GM21529 (cell line): Measurements from ENCODE around the gene CACNG5.

ENCODE experiments used
- ATAC-seq: cut with Tn5 transposase; IDR thresholded peaks from one replicate; pipeline ENCODE4 v1.9.1; 2021; ENCODE audit not compliant: unreplicated experiment

Gene CACNG5

GRCh38 chr17:66834919-66835454, at the start of gene CACNG5:
Gene CACNG5, plus strand, starts transcription at chr17:66835117. Its CDS starts 42,216 bp downstream, at chr17:66877333.
- ATAC-seq = no peak

- no peak for ATAC-seq
Measured at GRCh38 chr17:66786107-66786506, 48.8 kb upstream of the CACNG5 start.

DNA sequence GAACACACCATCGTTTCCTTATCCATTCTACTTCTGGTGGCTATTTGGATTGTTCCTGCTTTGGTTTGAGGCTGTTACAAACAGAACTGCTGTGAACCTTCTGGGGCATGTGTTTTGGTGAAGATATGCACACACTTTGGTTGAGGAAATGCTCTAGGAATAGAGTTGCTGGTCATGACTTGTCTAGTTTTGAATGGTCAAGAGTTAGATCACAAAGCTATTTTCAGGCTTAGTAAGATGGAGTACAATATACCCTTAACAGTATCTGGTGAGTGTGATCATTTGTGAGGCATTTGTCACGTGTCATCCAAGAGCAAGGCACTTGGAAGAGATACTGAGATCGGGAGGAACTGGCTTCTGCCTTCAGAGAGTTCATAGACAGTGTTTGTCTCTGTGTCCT, 47.0 kb upstream of the CACNG5 start:
- no peak for ATAC-seq

DNA sequence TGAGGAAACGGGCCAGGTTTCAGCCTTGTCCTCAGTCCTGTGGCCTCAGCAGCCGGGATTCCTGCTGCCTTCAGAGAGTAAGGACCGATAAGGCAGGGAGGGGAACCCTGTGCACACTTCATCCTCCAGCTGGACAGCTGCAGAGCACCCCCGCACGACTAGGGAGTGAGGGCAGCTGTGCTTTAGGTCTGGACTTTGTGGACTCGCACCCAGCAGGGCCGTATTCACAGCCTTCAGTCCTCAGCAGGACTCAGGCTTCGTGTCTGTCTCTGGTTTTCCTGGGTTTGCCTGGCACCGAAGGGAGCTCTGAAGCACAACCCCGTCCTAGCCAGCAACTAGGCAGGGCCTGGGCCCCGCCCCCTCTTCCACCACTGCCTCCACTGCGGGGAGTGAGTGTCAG, 45.8 kb upstream of the CACNG5 start:
- no peak for ATAC-seq

GRCh38 chr17:66789961-66790437, 44.9 kb upstream of the CACNG5 start:
- ATAC-seq = no peak

DNA sequence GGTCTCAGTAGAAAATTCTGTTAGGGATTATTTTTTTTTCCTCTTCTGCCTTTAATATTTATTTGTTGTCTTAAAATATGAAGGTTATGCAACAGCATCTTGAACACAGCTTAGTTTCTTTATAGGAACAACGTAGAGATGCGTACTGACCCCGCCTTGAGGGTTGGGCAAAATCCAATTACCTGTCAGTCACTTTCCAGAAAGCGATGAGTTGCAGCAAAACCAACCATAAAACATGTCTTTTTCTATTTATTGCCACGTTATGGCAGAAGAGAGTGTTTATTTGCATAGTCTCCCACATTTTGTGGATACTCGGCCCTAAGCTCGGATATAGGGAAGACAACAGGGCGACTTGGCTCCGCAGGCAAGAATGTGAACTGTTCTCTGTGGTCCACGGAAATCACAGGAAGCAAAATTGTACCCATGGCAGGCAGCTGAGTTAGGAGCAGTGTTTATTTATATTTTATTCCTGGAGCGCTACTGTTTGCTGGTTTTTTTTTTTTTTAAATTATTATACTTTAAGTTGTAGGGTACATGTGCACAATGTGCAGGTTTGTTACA, 44.3 kb upstream of the CACNG5 start:
- ATAC-seq = no peak

GRCh38 chr17:66791347-66791746, 43.6 kb upstream of the CACNG5 start:
- ATAC-seq = no peak

- ATAC-seq = no peak
Measured at GRCh38 chr17:66793814-66794213, 41.1 kb upstream of the CACNG5 start.

GRCh38 chr17:66795486-66795885, 39.4 kb upstream of the CACNG5 start:
- ATAC-seq = no peak

DNA sequence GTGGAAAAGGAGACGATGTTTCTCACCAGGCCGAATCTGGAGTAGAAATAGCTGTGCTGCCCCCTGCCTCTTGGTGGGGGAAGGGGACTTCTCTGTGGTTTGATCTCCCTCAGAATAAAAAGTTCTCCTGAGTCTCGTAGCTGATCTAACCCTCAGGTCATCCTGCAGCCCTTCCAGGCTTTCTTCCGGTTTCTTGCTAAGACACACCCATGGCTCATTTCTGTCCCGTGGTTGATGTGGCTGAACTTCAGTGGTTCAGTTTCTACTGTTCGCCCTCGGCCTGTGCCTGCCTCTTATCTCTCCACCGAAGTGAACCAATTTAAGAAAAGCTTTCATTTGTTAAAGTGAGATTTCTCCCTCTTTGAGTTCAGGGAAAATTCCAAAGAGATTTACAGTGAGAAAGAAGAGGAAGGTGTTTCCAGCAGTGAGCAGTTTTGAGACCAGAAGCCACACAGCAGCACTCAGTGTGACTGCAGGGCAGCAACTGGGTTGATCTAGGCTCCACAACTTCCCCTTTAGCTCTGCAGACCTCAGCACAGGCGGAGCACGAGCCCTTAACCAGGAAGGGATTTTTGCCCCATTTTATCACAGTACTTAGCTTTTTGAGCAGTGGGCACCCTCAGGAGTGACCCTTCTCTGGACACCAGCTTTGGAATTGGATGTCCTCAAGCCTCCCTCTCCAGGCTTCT, 34.9 kb upstream of the CACNG5 start:
- ATAC-seq = no peak

- no peak for ATAC-seq
Measured at GRCh38 chr17:66803474-66803951, 31.4 kb upstream of the CACNG5 start.

- no peak for ATAC-seq
Measured at GRCh38 chr17:66805567-66805966, 29.4 kb upstream of the CACNG5 start.

- no peak for ATAC-seq
Measured at GRCh38 chr17:66807182-66807581, 27.7 kb upstream of the CACNG5 start.

DNA sequence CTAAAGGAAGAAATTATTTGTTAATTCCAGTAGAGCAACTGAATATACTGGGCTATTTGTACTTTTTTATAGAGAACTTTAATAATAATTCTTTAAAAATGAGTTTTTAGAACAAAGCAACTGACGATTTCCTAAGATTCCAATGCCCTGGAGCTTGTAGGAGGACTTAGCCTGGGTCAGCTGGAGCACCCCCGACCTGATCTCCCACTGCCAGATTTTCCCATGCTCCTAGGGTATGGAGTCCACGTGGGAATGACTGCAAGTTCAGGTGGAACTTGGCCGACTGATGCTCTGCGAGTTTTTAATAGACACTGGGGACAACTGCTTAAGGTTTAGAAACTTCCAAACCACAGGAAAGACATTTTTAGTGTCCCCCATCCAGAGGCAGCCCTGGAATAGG, 25.5 kb upstream of the CACNG5 start:
- no peak for ATAC-seq

DNA sequence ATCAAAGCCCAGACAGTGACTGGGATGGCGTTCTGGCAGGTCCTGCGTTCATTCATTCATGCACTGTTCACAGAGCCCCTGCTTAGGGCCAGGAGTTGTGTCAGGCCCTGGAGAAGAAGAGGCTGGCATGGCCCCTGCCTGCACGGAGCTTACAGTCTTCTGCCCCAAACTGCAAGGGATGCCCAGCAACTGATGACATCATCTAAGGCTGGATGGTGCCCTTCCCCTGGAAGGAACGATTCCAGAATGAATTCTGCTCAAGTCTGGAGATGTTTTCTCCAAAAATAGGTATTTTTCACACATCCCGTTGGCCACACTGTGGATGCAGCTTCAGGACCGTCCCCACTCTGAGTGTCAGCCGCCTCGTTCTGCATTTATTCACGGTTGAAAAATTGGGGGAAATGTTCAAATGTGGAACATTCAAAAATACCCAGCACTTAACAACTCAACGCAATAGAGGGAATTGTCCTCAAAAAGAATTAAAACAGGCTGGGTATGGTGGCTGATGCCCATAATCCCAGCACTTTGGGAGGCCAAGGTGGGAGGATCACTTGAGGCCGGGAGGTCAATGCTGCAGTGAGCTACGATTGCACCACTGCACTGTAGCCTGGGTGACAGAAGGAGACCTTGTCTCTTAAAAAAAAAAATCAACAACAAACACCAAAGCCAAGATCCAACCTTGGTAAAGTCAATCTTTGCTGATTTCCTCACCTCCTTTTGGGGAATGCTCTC, 23.8 kb upstream of the CACNG5 start:
- ATAC-seq = no peak

DNA sequence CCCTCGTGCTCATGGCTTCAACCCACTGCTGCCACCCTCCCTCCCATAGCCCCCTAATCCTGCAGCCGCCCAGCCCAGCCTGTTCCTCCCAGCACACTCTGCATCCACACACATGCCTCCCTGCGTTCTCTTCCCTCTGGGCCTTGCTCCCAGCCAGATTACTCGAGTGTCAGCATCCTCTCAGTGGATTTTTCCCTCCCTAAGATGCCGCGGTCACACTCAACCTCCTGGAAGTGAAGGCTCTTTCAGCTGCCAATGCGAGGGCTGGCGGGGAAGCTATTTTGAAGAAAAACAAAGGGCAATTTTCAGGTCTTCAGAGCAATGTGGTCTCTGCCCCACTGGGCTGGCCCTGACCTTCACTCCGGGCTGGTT, 23.2 kb upstream of the CACNG5 start:
- no peak for ATAC-seq

DNA sequence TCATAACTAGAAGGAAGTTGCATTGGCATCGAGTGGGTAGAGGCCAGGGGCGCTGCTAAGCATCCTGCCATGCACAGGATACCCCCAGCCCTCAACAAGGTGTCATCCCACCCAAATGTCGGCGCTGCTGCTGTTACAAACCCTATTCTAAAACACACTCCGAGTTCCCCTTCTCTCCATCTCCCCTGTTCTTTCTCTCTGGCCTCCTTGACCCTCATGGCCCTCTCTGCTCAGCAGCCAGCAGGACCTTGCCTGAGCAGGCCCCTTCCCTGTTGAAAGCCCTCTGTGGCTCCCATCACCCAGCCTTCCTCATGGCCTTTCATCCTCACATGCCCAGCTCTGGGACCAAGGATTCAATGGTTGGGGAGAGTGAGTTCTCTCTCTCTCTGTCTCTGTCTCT, 22.3 kb upstream of the CACNG5 start:
- no peak for ATAC-seq

DNA sequence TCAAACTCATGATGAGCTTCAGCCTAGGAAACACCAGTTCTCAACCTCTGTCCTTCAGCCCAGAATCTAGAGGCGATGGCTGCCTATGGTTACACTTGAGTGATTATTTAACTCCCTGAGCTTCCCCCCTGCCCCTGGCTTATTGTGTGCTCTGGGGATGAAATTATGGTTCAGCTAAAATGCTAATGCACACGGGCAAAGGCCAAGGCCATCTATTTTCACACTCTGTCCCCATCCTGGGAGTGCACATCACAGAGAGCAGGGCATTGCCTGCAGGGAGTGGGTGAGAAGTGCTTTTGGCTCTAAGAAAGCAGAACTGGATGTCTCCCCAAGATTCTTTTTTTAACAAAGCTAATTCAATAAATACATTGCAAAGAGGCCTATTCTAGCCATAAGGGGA, 21.6 kb upstream of the CACNG5 start:
- ATAC-seq = no peak

GRCh38 chr17:66814026-66814425, 20.9 kb upstream of the CACNG5 start:
- no peak for ATAC-seq

DNA sequence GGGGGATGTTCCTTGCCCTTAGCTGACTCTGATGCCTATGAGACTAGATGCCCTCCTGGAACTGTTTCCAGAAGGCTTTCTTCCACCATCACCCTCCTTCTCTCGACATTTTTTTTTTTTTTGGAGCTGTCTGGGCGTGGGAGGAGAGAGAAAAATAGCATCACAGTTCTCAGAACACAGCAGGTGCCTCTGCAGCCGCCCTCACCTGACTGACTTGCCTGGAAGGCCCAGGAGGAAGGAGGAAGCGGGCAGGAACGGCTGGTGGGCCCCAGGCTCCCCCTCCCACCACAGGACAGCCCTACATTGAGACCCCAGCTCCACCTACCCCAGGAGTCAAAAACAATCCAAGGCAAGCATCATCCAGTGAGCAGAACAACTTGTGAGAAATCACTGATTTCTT, 20.3 kb upstream of the CACNG5 start:
- ATAC-seq = no peak

DNA sequence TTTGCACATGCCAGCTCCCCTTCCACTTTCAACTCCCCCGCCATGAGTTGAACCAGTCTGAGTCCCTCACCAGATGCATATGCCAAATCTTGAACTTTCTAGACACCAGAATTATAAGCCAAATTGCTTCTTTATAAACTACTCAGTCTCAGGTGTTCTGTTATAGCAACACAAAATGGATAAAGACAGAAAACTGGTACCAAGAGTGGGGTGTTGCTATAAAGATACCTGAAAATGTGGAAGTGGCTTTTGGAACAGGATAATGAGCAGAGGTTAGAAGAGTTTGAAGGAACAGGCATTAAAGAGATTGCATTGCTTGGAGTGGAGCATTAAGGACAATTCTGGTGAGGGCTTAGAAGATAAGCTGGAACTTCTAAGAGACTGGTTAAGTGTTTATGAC, 17.2 kb upstream of the CACNG5 start:
- ATAC-seq = no peak

- ATAC-seq = no peak
Measured at GRCh38 chr17:66819466-66819865, 15.5 kb upstream of the CACNG5 start.
